Adrenal gland (tissue), 12 donors: ENCODE measurements around the gene MFSD2B. TPM values are rescaled to one million over a fixed set of nuclear protein-coding genes. Genes with fewer than 3 reads are reported as not detected.

ENCODE experiments used
- DNase-seq, 7 donors: peaks; one replicate each; pipeline ENCODE4 v3.0.0-alpha.2; 2019 to 2020
- H3K27ac ChIP-seq, 5 donors: fragments of 200-600 bp; sonication (generic) in 4 of 5; 1 replicate in 3 of 5; 2 replicates in 2 of 5; pipeline versions ENCODE4 v1.5.1 to v1.8.0; 2016 to 2020; ENCODE audit warnings: mild to moderate bottlenecking in 1 of 5
- H3K27me3 ChIP-seq: fragments of 200-600 bp; 2 replicates; pipeline ENCODE4 v1.8.0; 2021
- H3K36me3 ChIP-seq, 2 donors: fragments of 200-600 bp; replicated peaks in 1 of 2; 1 replicate in 1 of 2; 2 replicates in 1 of 2; pipeline versions ENCODE4 v1.5.1 to v1.8.0; 2018 to 2022
- H3K4me1 ChIP-seq, 2 donors: fragments of 200-600 bp; replicated peaks in 1 of 2; 1 replicate in 1 of 2; 2 replicates in 1 of 2; pipeline versions ENCODE4 v1.5.1 to v1.8.0; 2018 to 2021
- H3K4me3 ChIP-seq, 4 donors: fragments of 200-600 bp; sonication (generic) in 3 of 4; one replicate each; pipeline ENCODE4 v1.5.1; 2016 to 2018
- H3K9me3 ChIP-seq, 3 donors: fragments of 200-600 bp; sonication (generic) in 1 of 3; replicated peaks in 1 of 3; 1 replicate in 2 of 3; 2 replicates in 1 of 3; pipeline versions ENCODE4 v1.5.1 to v1.8.0; 2016 to 2021
- POLR2A ChIP-seq, 2 donors: fragments of 450-650 bp; IDR thresholded peaks; one replicate each; pipeline ENCODE4 v1.6.1; 2017; ENCODE audit warnings: antibody characterized with exemption in 2 of 2, mild to moderate bottlenecking in 2 of 2, moderate library complexity in 1 of 2
- WGBS, 4 donors: extraction: QIAGEN DNeasy Blood & Tissue Kit in 2 of 4; methylation state at CpG; one replicate each; pipeline versions ENCODE4 v1.1.5 to v1.1.7; 2013 to 2017; 5-methylcytosine and 5-hydroxymethylcytosine counted together
- intact Hi-C, 2 donors: fragments of 100-400 bp; cut with DNase I; formaldehyde crosslinking; loops; one replicate each; pipeline versions ENCODE4 v1.14.1 to v1.15.0; 2022 to 2023
- polyA plus RNA-seq, 3 donors: library from polyadenylated mRNA; stranded (reverse); fragments of 200-250 nt in 2 of 3; fragments of 350-450 nt in 1 of 3; fragmentation: Illumina TruSeq in 1 of 3; extraction: RNeasy Lipid Tissue Mini Kit (QIAGEN cat#74804) in 1 of 3; gene quantifications; one replicate each; pipeline ENCODE4 v1.2.3, GENCODE V29; 2013 to 2014
- total RNA-seq, 9 donors: library from RNA; depleted of rRNA in 4 of 9; stranded (reverse); fragments of >200 nt in 4 of 9; fragments of 120-200 nt in 1 of 9; fragmentation: NEBNext Ultra II Directional in 1 of 9; extraction: Animal tissue kit (Norgen Biotek cat#: 25700) in 1 of 9; gene quantifications; one replicate each; pipeline versions ENCODE4 v1.1.0 to v1.2.4, GENCODE V29; 2013 to 2023
- TF ChIP-seq, protein P1 (sequence below), 6 experiments: fragments of 450-650 bp in 4 of 6; fragments of 200-600 bp in 2 of 6; sonication (generic) in 1 of 6; IDR thresholded peaks; 1 replicate in 5 of 6; 2 replicates in 1 of 6; pipeline versions ENCODE4 v1.5.1 to v1.8.0; 2016 to 2021; ENCODE audit warnings: antibody characterized with exemption in 6 of 6, mild to moderate bottlenecking in 2 of 6, moderate library complexity in 1 of 6
- donor health status: healthy with polysubstance abuse.
- donor health status: Bipolar disorder and iron deficiency.
- donor health status: DM: yes; HTN: yes; CAD: no.
- donor health status: DM: no; HTN: no; CAD: no.
- donor health status: DM: no; HTN: no; CAD: no.
- donor health status: DM: yes; HTN: yes; CAD: no.

MFSD2B gene
- total and polyA plus RNA-seq, 12 donors = 0.03 to 0.61 (median 0.30) TPM; not detected in 7

DNA sequence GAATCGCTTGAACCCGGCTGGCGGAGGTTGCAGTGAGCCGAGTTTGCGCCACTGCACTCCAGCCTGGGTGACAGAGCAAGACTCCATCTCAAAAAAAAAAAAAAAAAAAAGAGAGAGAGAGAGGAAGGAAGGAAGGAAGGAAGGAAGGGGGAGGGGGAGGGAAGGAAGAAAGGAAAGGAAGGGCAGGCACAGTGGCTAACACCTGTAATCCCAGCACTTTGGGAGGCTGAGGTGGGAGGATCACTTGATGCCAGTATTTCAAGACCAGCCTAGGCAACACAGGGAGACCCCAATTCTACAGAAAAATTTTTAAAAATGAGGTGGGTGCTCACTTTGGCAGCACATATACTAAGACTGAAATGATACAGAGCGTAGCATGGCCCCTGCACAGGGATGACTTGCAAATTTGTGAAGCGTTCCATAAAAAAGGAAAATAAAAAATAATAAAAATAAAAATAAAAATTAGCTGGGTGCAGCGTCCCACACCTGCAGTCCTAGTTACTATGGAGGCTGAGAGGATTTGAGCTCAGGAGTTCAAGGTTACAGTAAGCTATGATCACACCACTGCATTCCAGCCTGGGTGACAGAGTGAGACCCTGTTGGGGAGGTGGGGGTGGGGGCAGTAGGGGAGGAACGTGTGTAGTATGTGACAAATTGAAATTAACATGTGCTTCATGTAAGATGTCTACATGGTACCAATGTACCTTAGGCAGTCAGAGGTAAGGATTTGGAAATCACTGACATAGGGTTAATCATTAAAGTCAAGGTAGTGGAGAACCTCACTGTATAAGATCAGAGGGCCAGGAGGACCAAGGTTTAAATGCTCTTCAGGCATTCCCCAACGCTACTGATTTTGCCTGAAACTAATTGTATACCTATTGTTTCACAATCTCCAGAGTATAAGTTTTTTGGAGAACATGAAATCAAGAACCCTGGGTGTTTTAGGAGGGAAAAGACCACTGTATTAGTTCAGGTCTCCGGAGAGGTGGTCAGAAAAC is 35.9 kb downstream of the MFSD2B start:
- H3K27me3 ChIP-seq = no peaks in the 10 kb centered on the region
- peaks cover 0 to 16% of the 10 kb centered on the region in 2 donors for H3K4me1 ChIP-seq
- TF ChIP-seq, protein P1, sequence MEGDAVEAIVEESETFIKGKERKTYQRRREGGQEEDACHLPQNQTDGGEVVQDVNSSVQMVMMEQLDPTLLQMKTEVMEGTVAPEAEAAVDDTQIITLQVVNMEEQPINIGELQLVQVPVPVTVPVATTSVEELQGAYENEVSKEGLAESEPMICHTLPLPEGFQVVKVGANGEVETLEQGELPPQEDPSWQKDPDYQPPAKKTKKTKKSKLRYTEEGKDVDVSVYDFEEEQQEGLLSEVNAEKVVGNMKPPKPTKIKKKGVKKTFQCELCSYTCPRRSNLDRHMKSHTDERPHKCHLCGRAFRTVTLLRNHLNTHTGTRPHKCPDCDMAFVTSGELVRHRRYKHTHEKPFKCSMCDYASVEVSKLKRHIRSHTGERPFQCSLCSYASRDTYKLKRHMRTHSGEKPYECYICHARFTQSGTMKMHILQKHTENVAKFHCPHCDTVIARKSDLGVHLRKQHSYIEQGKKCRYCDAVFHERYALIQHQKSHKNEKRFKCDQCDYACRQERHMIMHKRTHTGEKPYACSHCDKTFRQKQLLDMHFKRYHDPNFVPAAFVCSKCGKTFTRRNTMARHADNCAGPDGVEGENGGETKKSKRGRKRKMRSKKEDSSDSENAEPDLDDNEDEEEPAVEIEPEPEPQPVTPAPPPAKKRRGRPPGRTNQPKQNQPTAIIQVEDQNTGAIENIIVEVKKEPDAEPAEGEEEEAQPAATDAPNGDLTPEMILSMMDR (IDR thresholded peaks at IDR 0.05) = no peak
- TF ChIP-seq POLR2A (IDR thresholded peaks at IDR 0.05) = no peak
- H3K36me3 ChIP-seq = no peaks in the 10 kb centered on the region
- DNase-seq = no peak
- 67 to 82% (median 80%) methylated on average over 6 to 11 of the region's 11 CpGs for WGBS, 4 donors
- H3K4me3 ChIP-seq = peak overlapping the region in 1 of 4 donors; percentile 83
- no peak overlapping the region for H3K27ac ChIP-seq
- intact Hi-C loops = no loop called here
- no peaks in the 10 kb centered on the region for H3K9me3 ChIP-seq

DNA sequence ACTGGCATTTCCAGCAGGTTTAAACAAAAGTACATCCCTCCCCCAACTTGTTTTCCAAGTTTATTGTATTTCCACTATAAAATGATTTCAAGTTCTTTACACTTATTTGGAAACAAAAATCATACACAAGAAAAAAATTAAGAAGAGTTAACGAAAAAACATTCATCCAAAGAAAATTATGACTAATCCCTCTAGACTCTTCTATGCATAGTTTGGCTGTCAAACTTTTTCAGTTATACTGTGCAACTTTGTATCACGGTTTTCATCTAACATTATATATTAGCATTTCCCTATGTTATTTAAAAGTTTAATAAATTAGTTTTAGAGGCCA is 36.7 kb downstream of the MFSD2B start:
- H3K27me3 ChIP-seq = no peaks in the 10 kb centered on the region
- peaks cover 0 to 16% of the 10 kb centered on the region in 2 donors for H3K4me1 ChIP-seq
- peak overlapping the region in 2 of 5 donors; percentile 71 to 82 for H3K27ac ChIP-seq
- no peaks in the 10 kb centered on the region for H3K36me3 ChIP-seq
- no peak for DNase-seq
- no peaks in the 10 kb centered on the region for H3K9me3 ChIP-seq
- TF ChIP-seq, protein P1 (IDR thresholded peaks at IDR 0.05) = no peak
- no peak for TF ChIP-seq POLR2A (IDR thresholded peaks at IDR 0.05)
- intact Hi-C loops = no loop called here
- peak overlapping the region in 2 of 4 donors; percentile 46 to 83 for H3K4me3 ChIP-seq
- 0 to 4% (median 1%) methylated on average over 2 of the region's 2 CpGs for WGBS, 4 donors

DNA sequence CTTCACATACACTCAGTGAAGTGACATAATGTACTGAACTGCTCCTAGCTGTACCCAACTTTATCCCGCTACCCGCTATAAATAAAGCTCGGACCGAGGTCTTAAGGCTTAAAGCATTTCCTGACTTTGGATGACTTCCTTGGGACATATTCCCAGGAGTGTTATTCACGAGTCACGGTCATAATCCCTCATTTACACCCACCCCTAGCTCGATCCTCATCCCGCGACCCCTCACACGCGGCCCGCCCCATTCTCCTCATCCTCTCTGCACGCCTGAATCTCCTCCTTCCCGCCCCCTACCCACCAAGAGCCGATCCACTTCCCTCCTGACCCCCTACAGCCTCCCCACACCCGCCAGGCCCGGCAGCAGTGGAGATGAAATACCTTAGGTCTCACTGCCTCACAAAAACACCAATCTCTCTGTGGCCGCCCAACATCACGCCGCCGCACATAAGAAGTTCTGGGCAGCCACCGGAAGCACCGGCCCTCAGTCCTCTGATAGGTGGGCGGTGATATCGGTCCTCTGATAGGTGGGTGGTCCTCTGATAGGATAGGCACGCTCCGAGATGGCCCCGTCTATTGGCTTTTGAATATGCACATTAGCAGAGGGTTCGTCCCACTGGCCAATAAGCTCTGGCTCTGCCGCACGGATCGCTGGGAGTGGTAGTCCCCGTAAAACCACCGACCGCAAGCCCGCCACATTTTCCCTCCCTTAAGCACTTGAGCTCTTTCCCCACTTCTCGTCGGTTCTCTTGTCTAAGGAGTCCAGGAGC is 37.2 kb downstream of the MFSD2B start, which contains the start of gene WDCP:
Gene WDCP (minus strand): TSS at position 462 of the 773 bp plus-strand sequence. CDS start 7,897 bp downstream, outside the sequence.
- H3K27me3 ChIP-seq = no peaks in the 10 kb centered on the region
- peak within 1 kb of the TSS in 3 of 5 donors; percentile 52 to 82 (median 71) for H3K27ac ChIP-seq
- peaks cover 0 to 16% of the 10 kb centered on the region in 2 donors for H3K4me1 ChIP-seq
- 0 to 1% (median 1%) methylated on average over 27 to 38 of the region's 38 CpGs for WGBS, 4 donors
- H3K36me3 ChIP-seq = no peaks in the 10 kb centered on the region
- no peaks in the 10 kb centered on the region for H3K9me3 ChIP-seq
- DNase-seq = peak; percentile 94 to 99 (median 98)
- intact Hi-C loops = no loop called here
- H3K4me3 ChIP-seq = peak within 1 kb of the TSS; percentile 46 to 91 (median 79)
- TF ChIP-seq, protein P1 (IDR thresholded peaks at IDR 0.05) = no peak
- peak; percentile 54 to 81 for TF ChIP-seq POLR2A (IDR thresholded peaks at IDR 0.05)

DNA sequence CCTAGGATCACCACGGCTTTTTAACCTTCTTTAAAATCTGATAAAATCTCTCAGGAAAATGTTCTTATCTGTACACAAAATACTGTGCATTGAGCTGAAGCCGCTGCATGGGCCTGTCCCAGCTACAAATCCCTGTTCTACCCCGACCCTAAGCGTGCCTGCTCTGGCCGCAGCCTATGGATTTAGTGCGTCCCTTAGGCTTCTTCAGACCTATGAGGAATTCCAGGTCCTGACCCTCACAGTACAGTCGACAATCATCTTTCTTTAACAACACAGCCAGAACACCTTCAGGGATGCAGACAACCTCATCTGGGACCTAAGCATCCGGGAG is 37.8 kb downstream of the MFSD2B start:
- H3K4me1 ChIP-seq = peaks cover 0 to 16% of the 10 kb centered on the region in 2 donors
- 41 to 48% (median 42%) methylated on average over 8 of the region's 8 CpGs for WGBS, 4 donors
- no peaks in the 10 kb centered on the region for H3K27me3 ChIP-seq
- H3K27ac ChIP-seq = no peak overlapping the region
- peak overlapping the region in 2 of 4 donors; percentile 46 to 83 for H3K4me3 ChIP-seq
- DNase-seq = no peak
- H3K36me3 ChIP-seq = no peaks in the 10 kb centered on the region
- intact Hi-C loops = no loop called here
- H3K9me3 ChIP-seq = no peaks in the 10 kb centered on the region
- TF ChIP-seq, protein P1 (IDR thresholded peaks at IDR 0.05) = no peak
- no peak for TF ChIP-seq POLR2A (IDR thresholded peaks at IDR 0.05)
